ENCODE data around the gene ARHGEF28.

ARHGEF28 gene

GRCh38 chr5:73960426-73960825, 334.4 kb downstream of the ARHGEF28 start:
- TF ChIP-seq POLR2AphosphoS5 (IDR thresholded peaks at IDR 0.05; ENCODE audit: low read depth, low read length) (no peak), SIN3A (IDR thresholded peaks at IDR 0.05; ENCODE audit: borderline replicate concordance, insufficient read depth, low read length) (no peak), FOXP2 (optimal IDR thresholded peaks at IDR 0.05; ENCODE audit: borderline replicate concordance, extremely low read depth, extremely low read length, insufficient read depth) (no peak), REST (IDR thresholded peaks at IDR 0.05; ENCODE audit: insufficient read depth in 1 of 2, low read depth in 2 of 2, low read length in 2 of 2) (no peak), TAF1 (IDR thresholded peaks at IDR 0.05; ENCODE audit: borderline replicate concordance, insufficient read depth, low read length) (no peak)

- TF ChIP-seq FOXP2 (optimal IDR thresholded peaks at IDR 0.05; ENCODE audit: borderline replicate concordance, extremely low read depth, extremely low read length, insufficient read depth): no peak
- TF ChIP-seq SIN3A (IDR thresholded peaks at IDR 0.05; ENCODE audit: borderline replicate concordance, insufficient read depth, low read length): no peak
- TF ChIP-seq TAF1 (IDR thresholded peaks at IDR 0.05; ENCODE audit: borderline replicate concordance, insufficient read depth, low read length): no peak
- TF ChIP-seq POLR2AphosphoS5 (IDR thresholded peaks at IDR 0.05; ENCODE audit: low read depth, low read length): no peak
- no peak for TF ChIP-seq REST (IDR thresholded peaks at IDR 0.05; ENCODE audit: insufficient read depth in 1 of 2, low read depth in 2 of 2, low read length in 2 of 2)
Observed at GRCh38 chr5:73962801-73963425, 336.9 kb downstream of the ARHGEF28 start.

- no peak for TF ChIP-seq FOXP2 (optimal IDR thresholded peaks at IDR 0.05; ENCODE audit: borderline replicate concordance, extremely low read depth, extremely low read length, insufficient read depth)
- TF ChIP-seq TAF1 (IDR thresholded peaks at IDR 0.05; ENCODE audit: borderline replicate concordance, insufficient read depth, low read length): no peak
- TF ChIP-seq POLR2AphosphoS5 (IDR thresholded peaks at IDR 0.05; ENCODE audit: low read depth, low read length): no peak
- TF ChIP-seq SIN3A (IDR thresholded peaks at IDR 0.05; ENCODE audit: borderline replicate concordance, insufficient read depth, low read length): no peak
- no peak for TF ChIP-seq REST (IDR thresholded peaks at IDR 0.05; ENCODE audit: insufficient read depth in 1 of 2, low read depth in 2 of 2, low read length in 2 of 2)
Observed at GRCh38 chr5:73964352-73964865, 338.4 kb downstream of the ARHGEF28 start.

- TF ChIP-seq FOXP2 (optimal IDR thresholded peaks at IDR 0.05; ENCODE audit: borderline replicate concordance, extremely low read depth, extremely low read length, insufficient read depth) (no peak), POLR2AphosphoS5 (IDR thresholded peaks at IDR 0.05; ENCODE audit: low read depth, low read length) (no peak), SIN3A (IDR thresholded peaks at IDR 0.05; ENCODE audit: borderline replicate concordance, insufficient read depth, low read length) (no peak), TAF1 (IDR thresholded peaks at IDR 0.05; ENCODE audit: borderline replicate concordance, insufficient read depth, low read length) (no peak), REST (IDR thresholded peaks at IDR 0.05; ENCODE audit: insufficient read depth in 1 of 2, low read depth in 2 of 2, low read length in 2 of 2) (no peak)
Observed at GRCh38 chr5:73966451-73966850, 340.5 kb downstream of the ARHGEF28 start.
